ENCODE results near the gene GABRD.

GABRD gene

DNA sequence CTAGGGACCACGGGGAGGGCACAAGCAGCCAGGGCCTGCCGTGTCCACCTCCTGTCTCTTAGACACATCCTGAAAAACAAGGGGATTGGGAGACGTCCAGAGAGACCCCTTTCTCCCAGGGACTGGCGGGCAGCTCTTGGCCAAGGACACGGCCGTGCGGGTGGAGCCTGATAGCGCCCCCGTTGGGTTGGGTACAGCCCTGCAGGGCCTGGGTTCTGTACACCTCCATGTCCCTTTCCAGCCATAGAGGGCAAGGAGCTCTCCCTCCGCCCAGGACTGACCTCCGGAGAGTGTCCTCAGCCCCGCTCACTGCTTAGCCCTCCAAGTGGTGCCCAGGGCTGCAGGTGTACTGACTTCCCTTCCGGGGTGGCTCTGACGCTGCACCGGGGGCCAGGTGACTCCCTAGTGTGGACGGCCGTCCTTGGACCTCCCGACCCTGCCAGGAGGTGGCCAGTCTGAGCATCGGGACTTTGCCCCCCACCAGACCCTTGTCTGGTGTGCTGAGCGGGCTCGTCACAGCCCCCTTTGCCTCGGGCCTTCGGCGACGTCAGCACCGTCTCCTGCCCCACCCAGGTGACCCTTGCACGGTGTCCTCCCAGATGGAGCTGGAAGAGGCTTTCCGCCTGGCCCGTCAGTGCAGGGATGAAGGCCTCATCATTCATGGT, 36.9 kb downstream of the GABRD start (continued):
- TF ChIP-seq, protein P1, sequence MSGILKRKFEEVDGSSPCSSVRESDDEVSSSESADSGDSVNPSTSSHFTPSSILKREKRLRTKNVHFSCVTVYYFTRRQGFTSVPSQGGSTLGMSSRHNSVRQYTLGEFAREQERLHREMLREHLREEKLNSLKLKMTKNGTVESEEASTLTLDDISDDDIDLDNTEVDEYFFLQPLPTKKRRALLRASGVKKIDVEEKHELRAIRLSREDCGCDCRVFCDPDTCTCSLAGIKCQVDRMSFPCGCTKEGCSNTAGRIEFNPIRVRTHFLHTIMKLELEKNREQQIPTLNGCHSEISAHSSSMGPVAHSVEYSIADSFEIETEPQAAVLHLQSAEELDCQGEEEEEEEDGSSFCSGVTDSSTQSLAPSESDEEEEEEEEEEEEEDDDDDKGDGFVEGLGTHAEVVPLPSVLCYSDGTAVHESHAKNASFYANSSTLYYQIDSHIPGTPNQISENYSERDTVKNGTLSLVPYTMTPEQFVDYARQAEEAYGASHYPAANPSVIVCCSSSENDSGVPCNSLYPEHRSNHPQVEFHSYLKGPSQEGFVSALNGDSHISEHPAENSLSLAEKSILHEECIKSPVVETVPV (CRISPR knock-in tag; IDR thresholded peaks at IDR 0.05), result no peak
- no peak for TF ChIP-seq TCF4 (CRISPR knock-in tag; IDR thresholded peaks at IDR 0.05; ENCODE audit: borderline replicate concordance)

DNA sequence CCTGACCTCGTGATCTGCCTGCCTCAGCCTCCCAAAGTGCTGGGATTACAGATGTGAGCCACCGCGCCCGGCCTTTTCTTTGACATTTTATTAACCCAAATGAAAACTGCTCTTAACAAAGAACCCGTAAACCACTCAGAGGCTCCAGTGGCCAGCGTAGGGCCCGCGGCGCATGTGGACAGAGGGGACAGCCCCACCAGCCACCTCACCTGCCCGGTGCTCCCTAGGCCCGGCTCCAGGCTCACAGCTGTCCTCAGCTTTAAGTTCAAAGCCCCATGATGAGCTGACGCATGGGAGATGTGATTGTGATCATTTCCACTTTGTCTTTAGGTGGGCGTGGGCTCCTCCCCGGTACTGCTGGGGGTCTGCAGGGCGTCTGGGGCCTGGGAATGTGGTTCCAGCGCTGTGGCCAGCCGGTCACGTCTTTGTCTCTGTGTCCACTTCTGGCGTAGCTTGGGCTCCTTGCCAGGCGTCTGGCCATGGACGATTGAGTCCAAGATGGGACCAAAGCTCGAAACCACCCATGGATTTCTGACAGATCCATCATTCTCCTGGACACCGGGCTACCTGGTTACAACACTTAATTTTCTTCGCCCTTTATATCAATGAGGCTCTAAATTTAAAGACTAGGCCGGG, 37.9 kb downstream of the GABRD start:
- no peak for ATAC-seq
- TF ChIP-seq ZFP3 (CRISPR knock-in tag; IDR thresholded peaks at IDR 0.05) (no peak), SNAI2 (CRISPR knock-in tag; IDR thresholded peaks at IDR 0.05) (no peak), ISL1 (CRISPR knock-in tag; IDR thresholded peaks at IDR 0.05) (no peak), ZFP30 (CRISPR knock-in tag; IDR thresholded peaks at IDR 0.05) (no peak), PPARA (CRISPR knock-in tag; IDR thresholded peaks at IDR 0.05; ENCODE audit: borderline replicate concordance) (no peak), TCF4 (CRISPR knock-in tag; IDR thresholded peaks at IDR 0.05; ENCODE audit: borderline replicate concordance) (no peak), ZC3H10 (CRISPR knock-in tag; IDR thresholded peaks at IDR 0.05) (no peak), CSDC2 (CRISPR knock-in tag; IDR thresholded peaks at IDR 0.05) (no peak)
- TF ChIP-seq, protein P2, sequence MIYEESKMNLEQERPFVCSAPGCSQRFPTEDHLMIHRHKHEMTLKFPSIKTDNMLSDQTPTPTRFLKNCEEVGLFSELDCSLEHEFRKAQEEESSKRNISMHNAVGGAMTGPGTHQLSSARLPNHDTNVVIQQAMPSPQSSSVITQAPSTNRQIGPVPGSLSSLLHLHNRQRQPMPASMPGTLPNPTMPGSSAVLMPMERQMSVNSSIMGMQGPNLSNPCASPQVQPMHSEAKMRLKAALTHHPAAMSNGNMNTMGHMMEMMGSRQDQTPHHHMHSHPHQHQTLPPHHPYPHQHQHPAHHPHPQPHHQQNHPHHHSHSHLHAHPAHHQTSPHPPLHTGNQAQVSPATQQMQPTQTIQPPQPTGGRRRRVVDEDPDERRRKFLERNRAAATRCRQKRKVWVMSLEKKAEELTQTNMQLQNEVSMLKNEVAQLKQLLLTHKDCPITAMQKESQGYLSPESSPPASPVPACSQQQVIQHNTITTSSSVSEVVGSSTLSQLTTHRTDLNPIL (CRISPR knock-in tag; IDR thresholded peaks at IDR 0.05; ENCODE audit: low read depth), result no peak
- TF ChIP-seq, protein P3, sequence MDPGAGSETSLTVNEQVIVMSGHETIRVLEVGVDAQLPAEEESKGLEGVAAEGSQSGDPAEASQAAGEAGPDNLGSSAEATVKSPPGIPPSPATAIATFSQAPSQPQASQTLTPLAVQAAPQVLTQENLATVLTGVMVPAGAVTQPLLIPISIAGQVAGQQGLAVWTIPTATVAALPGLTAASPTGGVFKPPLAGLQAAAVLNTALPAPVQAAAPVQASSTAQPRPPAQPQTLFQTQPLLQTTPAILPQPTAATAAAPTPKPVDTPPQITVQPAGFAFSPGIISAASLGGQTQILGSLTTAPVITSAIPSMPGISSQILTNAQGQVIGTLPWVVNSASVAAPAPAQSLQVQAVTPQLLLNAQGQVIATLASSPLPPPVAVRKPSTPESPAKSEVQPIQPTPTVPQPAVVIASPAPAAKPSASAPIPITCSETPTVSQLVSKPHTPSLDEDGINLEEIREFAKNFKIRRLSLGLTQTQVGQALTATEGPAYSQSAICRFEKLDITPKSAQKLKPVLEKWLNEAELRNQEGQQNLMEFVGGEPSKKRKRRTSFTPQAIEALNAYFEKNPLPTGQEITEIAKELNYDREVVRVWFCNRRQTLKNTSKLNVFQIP (CRISPR knock-in tag; IDR thresholded peaks at IDR 0.05; ENCODE audit: borderline replicate concordance, low read depth), result no peak
- TF ChIP-seq, protein P4, sequence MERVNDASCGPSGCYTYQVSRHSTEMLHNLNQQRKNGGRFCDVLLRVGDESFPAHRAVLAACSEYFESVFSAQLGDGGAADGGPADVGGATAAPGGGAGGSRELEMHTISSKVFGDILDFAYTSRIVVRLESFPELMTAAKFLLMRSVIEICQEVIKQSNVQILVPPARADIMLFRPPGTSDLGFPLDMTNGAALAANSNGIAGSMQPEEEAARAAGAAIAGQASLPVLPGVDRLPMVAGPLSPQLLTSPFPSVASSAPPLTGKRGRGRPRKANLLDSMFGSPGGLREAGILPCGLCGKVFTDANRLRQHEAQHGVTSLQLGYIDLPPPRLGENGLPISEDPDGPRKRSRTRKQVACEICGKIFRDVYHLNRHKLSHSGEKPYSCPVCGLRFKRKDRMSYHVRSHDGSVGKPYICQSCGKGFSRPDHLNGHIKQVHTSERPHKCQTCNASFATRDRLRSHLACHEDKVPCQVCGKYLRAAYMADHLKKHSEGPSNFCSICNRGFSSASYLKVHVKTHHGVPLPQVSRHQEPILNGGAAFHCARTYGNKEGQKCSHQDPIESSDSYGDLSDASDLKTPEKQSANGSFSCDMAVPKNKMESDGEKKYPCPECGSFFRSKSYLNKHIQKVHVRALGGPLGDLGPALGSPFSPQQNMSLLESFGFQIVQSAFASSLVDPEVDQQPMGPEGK (CRISPR knock-in tag; IDR thresholded peaks at IDR 0.05; ENCODE audit: borderline replicate concordance), result no peak

DNA sequence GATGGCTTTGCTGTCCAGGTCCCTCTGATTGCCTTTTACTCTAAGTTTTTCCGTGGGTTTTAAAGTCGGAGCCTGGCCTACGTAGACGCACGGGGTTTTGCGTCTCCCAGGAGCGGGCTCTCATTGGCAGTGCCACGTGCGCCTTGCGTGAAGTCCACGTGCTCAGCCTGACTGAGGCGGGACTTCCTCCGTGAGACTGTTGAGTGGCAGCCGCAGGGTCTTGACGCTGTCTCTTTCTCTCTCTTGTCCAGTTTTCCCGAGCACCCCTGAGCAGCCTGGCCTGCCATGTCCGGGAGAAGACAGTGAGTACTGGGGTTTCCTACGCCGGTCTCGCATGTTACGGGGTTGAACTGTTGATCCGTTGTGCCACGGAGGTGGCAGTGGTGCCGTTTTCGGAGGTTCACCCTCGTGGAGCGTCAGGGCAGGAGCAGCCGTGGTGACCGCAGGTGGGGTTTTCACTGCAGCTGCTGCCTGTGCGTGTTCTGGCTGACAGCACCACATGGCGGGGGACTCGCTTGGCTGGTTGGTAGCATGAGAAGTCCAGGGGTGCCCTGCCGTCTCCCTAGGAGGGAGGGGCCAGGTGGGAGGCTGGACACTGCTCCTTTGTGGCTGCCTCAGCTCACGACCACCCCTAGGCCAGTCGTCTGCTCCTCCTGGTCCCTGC, 40.3 kb downstream of the GABRD start:
- ATAC-seq, result no peak
- TF ChIP-seq GLIS3 (CRISPR knock-in tag; IDR thresholded peaks at IDR 0.05) (no peak), ZC3H10 (CRISPR knock-in tag; IDR thresholded peaks at IDR 0.05) (no peak), ZFP3 (CRISPR knock-in tag; IDR thresholded peaks at IDR 0.05) (no peak), ARNTL (CRISPR knock-in tag; IDR thresholded peaks at IDR 0.05; ENCODE audit: borderline replicate concordance, low read depth) (no peak), ZNF565 (CRISPR knock-in tag; conservative IDR thresholded peaks at IDR 0.05; ENCODE audit: low read depth) (no peak), ZFP30 (CRISPR knock-in tag; IDR thresholded peaks at IDR 0.05) (no peak), RARB (CRISPR knock-in tag; IDR thresholded peaks at IDR 0.05) (no peak), ISL1 (CRISPR knock-in tag; IDR thresholded peaks at IDR 0.05) (no peak), SNAI2 (CRISPR knock-in tag; IDR thresholded peaks at IDR 0.05) (no peak), ESRRG (CRISPR knock-in tag; IDR thresholded peaks at IDR 0.05) (no peak), TCF4 (CRISPR knock-in tag; IDR thresholded peaks at IDR 0.05; ENCODE audit: borderline replicate concordance) (no peak), PPARA (CRISPR knock-in tag; IDR thresholded peaks at IDR 0.05; ENCODE audit: borderline replicate concordance) (no peak), ZNF70 (CRISPR knock-in tag; IDR thresholded peaks at IDR 0.05) (no peak)
- TF ChIP-seq, protein P3 (CRISPR knock-in tag; IDR thresholded peaks at IDR 0.05; ENCODE audit: borderline replicate concordance, low read depth), result no peak
- TF ChIP-seq, protein P2 (CRISPR knock-in tag; IDR thresholded peaks at IDR 0.05; ENCODE audit: low read depth), result no peak
- TF ChIP-seq, protein P5, sequence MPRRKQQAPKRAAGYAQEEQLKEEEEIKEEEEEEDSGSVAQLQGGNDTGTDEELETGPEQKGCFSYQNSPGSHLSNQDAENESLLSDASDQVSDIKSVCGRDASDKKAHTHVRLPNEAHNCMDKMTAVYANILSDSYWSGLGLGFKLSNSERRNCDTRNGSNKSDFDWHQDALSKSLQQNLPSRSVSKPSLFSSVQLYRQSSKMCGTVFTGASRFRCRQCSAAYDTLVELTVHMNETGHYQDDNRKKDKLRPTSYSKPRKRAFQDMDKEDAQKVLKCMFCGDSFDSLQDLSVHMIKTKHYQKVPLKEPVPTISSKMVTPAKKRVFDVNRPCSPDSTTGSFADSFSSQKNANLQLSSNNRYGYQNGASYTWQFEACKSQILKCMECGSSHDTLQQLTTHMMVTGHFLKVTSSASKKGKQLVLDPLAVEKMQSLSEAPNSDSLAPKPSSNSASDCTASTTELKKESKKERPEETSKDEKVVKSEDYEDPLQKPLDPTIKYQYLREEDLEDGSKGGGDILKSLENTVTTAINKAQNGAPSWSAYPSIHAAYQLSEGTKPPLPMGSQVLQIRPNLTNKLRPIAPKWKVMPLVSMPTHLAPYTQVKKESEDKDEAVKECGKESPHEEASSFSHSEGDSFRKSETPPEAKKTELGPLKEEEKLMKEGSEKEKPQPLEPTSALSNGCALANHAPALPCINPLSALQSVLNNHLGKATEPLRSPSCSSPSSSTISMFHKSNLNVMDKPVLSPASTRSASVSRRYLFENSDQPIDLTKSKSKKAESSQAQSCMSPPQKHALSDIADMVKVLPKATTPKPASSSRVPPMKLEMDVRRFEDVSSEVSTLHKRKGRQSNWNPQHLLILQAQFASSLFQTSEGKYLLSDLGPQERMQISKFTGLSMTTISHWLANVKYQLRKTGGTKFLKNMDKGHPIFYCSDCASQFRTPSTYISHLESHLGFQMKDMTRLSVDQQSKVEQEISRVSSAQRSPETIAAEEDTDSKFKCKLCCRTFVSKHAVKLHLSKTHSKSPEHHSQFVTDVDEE (CRISPR knock-in tag; IDR thresholded peaks at IDR 0.05), result no peak
